ENCODE data around the gene MYT1. TPM values are rescaled to one million over a fixed set of nuclear protein-coding genes. Genes with fewer than 3 reads are reported as not detected.

The MYT1 gene
- total and polyA plus RNA-seq, 2 experiments from 2014 or later, result 0.39 to 0.50 TPM

DNA sequence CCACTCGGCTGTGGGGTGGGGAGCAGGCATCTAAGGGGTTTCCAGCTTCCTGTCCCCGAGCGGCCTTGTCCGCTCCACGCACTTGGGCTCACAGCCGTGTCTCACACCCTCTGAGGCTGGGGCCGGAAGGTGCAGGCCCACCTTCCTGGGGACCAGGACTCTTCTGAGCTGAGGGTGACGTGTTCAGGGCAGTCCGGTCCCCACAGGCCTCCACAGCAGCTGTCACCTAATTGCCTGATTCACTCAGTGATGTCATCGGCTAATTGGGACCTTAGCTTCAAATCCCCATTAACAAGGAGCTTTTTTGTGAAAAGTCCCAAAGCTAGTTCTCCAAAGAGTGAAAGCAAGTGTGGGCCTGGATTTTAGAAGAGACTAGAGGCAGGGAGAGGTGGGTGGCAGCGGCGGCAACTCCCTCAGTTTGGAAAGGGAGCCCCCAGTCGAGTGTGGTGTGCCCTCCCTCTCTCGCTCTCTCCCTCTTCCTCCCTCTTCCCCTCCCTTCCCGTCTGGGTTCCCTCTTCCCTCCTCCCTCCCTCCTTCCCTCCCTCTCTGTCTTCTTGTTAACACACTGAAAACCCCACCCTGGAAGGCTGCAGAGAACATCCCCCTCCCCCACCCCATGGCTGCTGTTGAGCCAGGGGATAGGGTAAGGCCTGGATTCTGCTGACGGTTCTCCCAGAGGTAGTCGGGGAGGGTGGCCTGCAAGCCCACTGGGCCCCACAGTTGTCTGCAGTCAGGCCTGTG is 39.0 kb downstream of the MYT1 start:
- no peak overlapping the region for H3K27ac ChIP-seq

GRCh38 chr20:64205611-64206026 is 41.4 kb downstream of the MYT1 start:
- no peak overlapping the region for H3K27ac ChIP-seq
- H3K36me3 ChIP-seq, result no peaks in the 10 kb centered on the region
- no peak overlapping the region for H3K4me3 ChIP-seq
- TF ChIP-seq, protein P1, sequence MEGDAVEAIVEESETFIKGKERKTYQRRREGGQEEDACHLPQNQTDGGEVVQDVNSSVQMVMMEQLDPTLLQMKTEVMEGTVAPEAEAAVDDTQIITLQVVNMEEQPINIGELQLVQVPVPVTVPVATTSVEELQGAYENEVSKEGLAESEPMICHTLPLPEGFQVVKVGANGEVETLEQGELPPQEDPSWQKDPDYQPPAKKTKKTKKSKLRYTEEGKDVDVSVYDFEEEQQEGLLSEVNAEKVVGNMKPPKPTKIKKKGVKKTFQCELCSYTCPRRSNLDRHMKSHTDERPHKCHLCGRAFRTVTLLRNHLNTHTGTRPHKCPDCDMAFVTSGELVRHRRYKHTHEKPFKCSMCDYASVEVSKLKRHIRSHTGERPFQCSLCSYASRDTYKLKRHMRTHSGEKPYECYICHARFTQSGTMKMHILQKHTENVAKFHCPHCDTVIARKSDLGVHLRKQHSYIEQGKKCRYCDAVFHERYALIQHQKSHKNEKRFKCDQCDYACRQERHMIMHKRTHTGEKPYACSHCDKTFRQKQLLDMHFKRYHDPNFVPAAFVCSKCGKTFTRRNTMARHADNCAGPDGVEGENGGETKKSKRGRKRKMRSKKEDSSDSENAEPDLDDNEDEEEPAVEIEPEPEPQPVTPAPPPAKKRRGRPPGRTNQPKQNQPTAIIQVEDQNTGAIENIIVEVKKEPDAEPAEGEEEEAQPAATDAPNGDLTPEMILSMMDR (IDR thresholded peaks at IDR 0.05; ENCODE audit: low read depth, low read length), result no peak
- DNase-seq (ENCODE audit: low read depth in 1 of 2, low spot score in 1 of 2), result no peak
- H3K4me1 ChIP-seq (ENCODE audit: low read depth), result no peaks in the 10 kb centered on the region
- H3K9me3 ChIP-seq (ENCODE audit: low read depth), result no peaks in the 10 kb centered on the region
- H3K27me3 ChIP-seq, result no peaks in the 10 kb centered on the region

More for the DNA sequence above, 39.0 kb downstream of the MYT1 start:
- TF ChIP-seq, protein P1 (IDR thresholded peaks at IDR 0.05; ENCODE audit: low read depth, low read length), result no peak
- no peaks in the 10 kb centered on the region for H3K4me1 ChIP-seq (ENCODE audit: low read depth)
- no peaks in the 10 kb centered on the region for H3K9me3 ChIP-seq (ENCODE audit: low read depth)
- H3K36me3 ChIP-seq, result no peaks in the 10 kb centered on the region
- DNase-seq (ENCODE audit: low read depth in 1 of 2, low spot score in 1 of 2), result no peak
- H3K4me3 ChIP-seq, result no peak overlapping the region
- no peaks in the 10 kb centered on the region for H3K27me3 ChIP-seq

- no peaks in the 10 kb centered on the region for H3K36me3 ChIP-seq
- TF ChIP-seq, protein P1 (IDR thresholded peaks at IDR 0.05; ENCODE audit: low read depth, low read length), result no peak
- H3K27ac ChIP-seq, result no peak overlapping the region
- no peaks in the 10 kb centered on the region for H3K4me1 ChIP-seq (ENCODE audit: low read depth)
- H3K27me3 ChIP-seq, result no peaks in the 10 kb centered on the region
- H3K4me3 ChIP-seq, result no peak overlapping the region
- DNase-seq (ENCODE audit: low read depth in 1 of 2, low spot score in 1 of 2), result no peak
- H3K9me3 ChIP-seq (ENCODE audit: low read depth), result no peaks in the 10 kb centered on the region
Measured at GRCh38 chr20:64206614-64207013, 42.4 kb downstream of the MYT1 start.

DNA sequence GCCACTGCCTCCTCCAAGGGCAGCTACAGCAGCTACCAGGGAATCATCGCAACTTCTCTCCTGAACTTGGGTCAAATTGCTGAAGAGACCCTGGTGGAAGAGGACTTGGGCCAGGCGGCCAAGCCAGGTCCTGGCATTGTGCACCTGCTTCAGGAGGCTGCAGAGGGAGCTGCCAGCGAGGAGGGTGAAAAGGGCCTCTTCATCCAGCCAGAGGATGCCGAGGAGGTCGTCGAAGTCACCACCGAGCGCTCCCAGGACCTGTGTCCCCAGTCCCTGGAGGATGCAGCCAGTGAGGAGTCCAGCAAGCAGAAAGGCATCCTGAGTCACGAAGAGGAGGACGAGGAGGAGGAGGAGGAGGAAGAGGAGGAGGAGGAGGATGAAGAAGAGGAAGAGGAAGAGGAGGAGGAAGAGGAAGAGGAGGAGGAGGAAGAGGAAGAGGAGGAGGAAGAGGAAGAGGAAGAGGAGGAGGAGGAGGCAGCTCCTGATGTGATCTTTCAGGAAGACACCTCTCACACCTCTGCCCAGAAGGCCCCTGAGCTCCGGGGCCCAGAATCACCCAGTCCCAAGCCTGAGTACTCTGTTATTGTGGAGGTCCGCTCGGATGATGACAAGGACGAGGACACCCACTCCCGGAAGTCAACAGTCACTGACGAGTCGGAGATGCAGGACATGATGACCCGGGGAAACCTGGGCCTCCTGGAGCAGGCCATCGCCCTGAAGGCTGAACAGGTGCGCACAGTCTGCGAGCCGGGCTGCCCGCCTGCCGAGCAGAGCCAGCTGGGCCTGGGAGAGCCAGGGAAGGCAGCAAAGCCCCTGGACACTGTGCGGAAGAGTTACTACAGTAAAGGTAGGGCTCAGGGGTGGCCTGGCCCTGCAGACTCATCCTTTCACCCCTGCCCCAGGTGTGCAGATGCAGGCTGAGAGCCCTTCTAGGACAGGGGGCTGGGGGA is 43.7 kb downstream of the MYT1 start:
- no peak overlapping the region for H3K4me3 ChIP-seq
- no peaks in the 10 kb centered on the region for H3K4me1 ChIP-seq (ENCODE audit: low read depth)

DNA sequence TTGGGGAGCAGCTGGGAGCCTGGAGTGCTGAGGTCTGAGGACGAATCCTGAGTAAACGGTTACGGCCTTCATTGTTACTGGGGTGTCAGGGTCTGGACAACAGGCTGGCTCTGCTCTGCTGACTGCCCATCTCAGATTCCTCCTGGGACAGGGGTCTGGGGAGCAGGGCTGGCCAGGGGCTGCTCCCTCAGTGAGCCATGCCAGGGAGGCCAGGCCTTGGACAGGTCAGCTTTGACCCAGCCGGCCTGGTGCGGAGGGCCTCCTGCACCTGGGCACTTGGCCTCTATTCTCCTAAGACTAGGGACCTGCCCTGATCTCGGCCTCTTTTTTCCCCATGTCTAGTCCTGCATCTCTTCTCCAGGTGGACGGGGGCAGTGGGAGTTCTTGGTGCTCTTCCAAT is 44.9 kb downstream of the MYT1 start:
- no peak overlapping the region for H3K27ac ChIP-seq
- no peak for DNase-seq (ENCODE audit: low read depth in 1 of 2, low spot score in 1 of 2)
- no peaks in the 10 kb centered on the region for H3K36me3 ChIP-seq
- TF ChIP-seq, protein P1 (IDR thresholded peaks at IDR 0.05; ENCODE audit: low read depth, low read length), result no peak
- no peaks in the 10 kb centered on the region for H3K4me1 ChIP-seq (ENCODE audit: low read depth)
- H3K27me3 ChIP-seq, result no peaks in the 10 kb centered on the region
- H3K4me3 ChIP-seq, result no peak overlapping the region
- H3K9me3 ChIP-seq (ENCODE audit: low read depth), result no peaks in the 10 kb centered on the region

More for the DNA sequence above, 43.7 kb downstream of the MYT1 start:
- no peaks in the 10 kb centered on the region for H3K9me3 ChIP-seq (ENCODE audit: low read depth)
- TF ChIP-seq, protein P1 (IDR thresholded peaks at IDR 0.05; ENCODE audit: low read depth, low read length), result no peak
- no peaks in the 10 kb centered on the region for H3K36me3 ChIP-seq
- H3K27ac ChIP-seq, result no peak overlapping the region
- DNase-seq (ENCODE audit: low read depth in 1 of 2, low spot score in 1 of 2), result no peak
- H3K27me3 ChIP-seq, result no peaks in the 10 kb centered on the region
